ENCODE results near the gene LTB. TPM values are rescaled to one million over a fixed set of nuclear protein-coding genes. Genes with fewer than 3 reads are reported as not detected.

The LTB gene
- total and polyA plus RNA-seq, 2 of the 13 experiments (the other 11 are each of a cell fraction or from before 2014, with no cell fraction given) = 0.09 to 0.22 TPM

- ChIA-PET CTCF (ENCODE audit: low intra/inter-chr PET ratio, low total read pairs) (no interaction called here), POLR2A (no interaction called here)
- H3K4me2 ChIP-seq (ENCODE audit: low read depth, low read length) = no peak overlapping the region
These were observed 23.4 kb downstream of the LTB start for GRCh38 chr6:31558631-31559500.

GRCh38 chr6:31558318-31558625 lies 24.0 kb downstream of the LTB start:
- Histone ChIP-seq H4K20me1 (ENCODE audit: insufficient read depth, low read length) (no peaks in the 10 kb centered on the region), H3K27me3 (ENCODE audit: control insufficient read depth in 1 of 2, insufficient read depth in 2 of 2, low read length in 2 of 2) (no peaks in the 10 kb centered on the region), H3K9ac (ENCODE audit: insufficient read depth, low read depth, low read length) (no peak overlapping the region), H3K4me2 (ENCODE audit: low read depth, low read length) (no peak overlapping the region), H3K4me1 (ENCODE audit: insufficient read depth, low read length) (no peaks in the 10 kb centered on the region), H3K27ac (ENCODE audit: extremely low read length, insufficient read depth, low read length) (no peak overlapping the region), H2AFZ (ENCODE audit: low read length) (no peak overlapping the region), H3K9me3 (ENCODE audit: low read length) (no peaks in the 10 kb centered on the region), H3K4me3 (replicated peaks in 1 of 3; ENCODE audit: insufficient read depth in 1 of 3, low read depth in 2 of 3, low read length in 3 of 3) (no peak overlapping the region), H3K79me2 (ENCODE audit: insufficient read depth, low read length) (no peaks in the 10 kb centered on the region), H3K36me3 (replicated peaks in 1 of 2; ENCODE audit: control insufficient read depth in 1 of 2, insufficient read depth in 2 of 2, low read length in 2 of 2) (peaks cover 21 to 47% of the 10 kb centered on the region in 2 experiments; a peak in 4 of 5 replicates)
- FAIRE-seq (no peak), ATAC-seq (no peak), DNase-seq (ENCODE audit: low spot score) (no peak)
- in situ Hi-C loops (cut with HindIII; ENCODE audit: extremely low pct_ligation_motif_present, low pct_unique_long_range_greater_than_20kb) = no loop called here
- intact Hi-C loops (cut with micrococcal nuclease; ENCODE audit: unreplicated experiment) = no loop called here
- 93% methylated on average over 8 of the region's 8 CpGs for WGBS (ENCODE audit: low lambda C conversion rate)
- ChIA-PET POLR2A (no interaction called here), CTCF (ENCODE audit: low intra/inter-chr PET ratio, low total read pairs) (no interaction called here)
- TF ChIP-seq AGO2 (optimal IDR thresholded peaks at IDR 0.05; ENCODE audit: low read depth, low read length) (peak; percentile 65), EZH2 (conservative IDR thresholded peaks at IDR 0.05; ENCODE audit: low read depth, low read length) (no peak)
- no TSS peak for BruUV-seq (replicated peaks)

More at GRCh38 chr6:31558631-31559500, 23.4 kb downstream of the LTB start:
- Histone ChIP-seq H2AFZ (ENCODE audit: low read length) (no peak overlapping the region), H3K27ac (ENCODE audit: extremely low read length, insufficient read depth, low read length) (no peak overlapping the region), H3K9ac (ENCODE audit: insufficient read depth, low read depth, low read length) (no peak overlapping the region), H3K79me2 (ENCODE audit: insufficient read depth, low read length) (no peaks in the 10 kb centered on the region), H3K36me3 (replicated peaks in 1 of 2; ENCODE audit: control insufficient read depth in 1 of 2, insufficient read depth in 2 of 2, low read length in 2 of 2) (peaks cover 21 to 42% of the 10 kb centered on the region in 2 experiments; a peak in 4 of 5 replicates), H3K27me3 (ENCODE audit: control insufficient read depth in 1 of 2, insufficient read depth in 2 of 2, low read length in 2 of 2) (no peaks in the 10 kb centered on the region), H3K9me3 (ENCODE audit: low read length) (no peaks in the 10 kb centered on the region), H4K20me1 (ENCODE audit: insufficient read depth, low read length) (no peaks in the 10 kb centered on the region), H3K4me3 (replicated peaks in 1 of 3; ENCODE audit: insufficient read depth in 1 of 3, low read depth in 2 of 3, low read length in 3 of 3) (no peak overlapping the region), H3K4me1 (ENCODE audit: insufficient read depth, low read length) (no peaks in the 10 kb centered on the region)
- DNase-seq (ENCODE audit: low spot score) (no peak), ATAC-seq (no peak), FAIRE-seq (no peak)
- intact Hi-C loops (cut with micrococcal nuclease; ENCODE audit: unreplicated experiment) = no loop called here
- 96% methylated on average over 14 of the region's 14 CpGs for WGBS (ENCODE audit: low lambda C conversion rate)
- in situ Hi-C loops (cut with HindIII; ENCODE audit: extremely low pct_ligation_motif_present, low pct_unique_long_range_greater_than_20kb) = no loop called here
- TF ChIP-seq HDAC1 (CRISPR knock-in tag; IDR thresholded peaks at IDR 0.05) (no peak), AGO2 (optimal IDR thresholded peaks at IDR 0.05; ENCODE audit: low read depth, low read length) (peak; percentile 4), NR3C1 (CRISPR knock-in tag; IDR thresholded peaks at IDR 0.05) (no peak), MXD1 (CRISPR knock-in tag; IDR thresholded peaks at IDR 0.05) (no peak), ZNF549 (CRISPR knock-in tag; IDR thresholded peaks at IDR 0.05) (no peak)
- BruUV-seq (replicated peaks) = no TSS peak
